Cerebellar cortex (tissue), 1 donor: ENCODE measurements around the gene OCIAD2.
A peak's percentile ranks its signal among the peaks of the same experiment; 100 is the strongest.
"Not testable (repeated sequence)": the region's sequence is repeated elsewhere in the genome, so short reads cannot be mapped to it uniquely, and the experiment has no call there.

Experiments used
- DNase-seq: peaks from one replicate; pipeline ENCODE4 v3.0.0-alpha.2; 2015; ENCODE audit warnings: low spot score

Gene OCIAD2

GRCh38 chr4:48906206-48907173 lies at the start of gene OCIAD2:
Gene OCIAD2, minus strand, starts transcription at chr4:48906774. Its CDS starts 2,225 bp downstream, at chr4:48904549.
- DNase-seq: peak; percentile 35

GRCh38 chr4:48954314-48954713 lies 47.7 kb upstream of the OCIAD2 start:
- no peak for DNase-seq

GRCh38 chr4:48949518-48950219 lies 43.1 kb upstream of the OCIAD2 start:
- DNase-seq: no peak

DNA sequence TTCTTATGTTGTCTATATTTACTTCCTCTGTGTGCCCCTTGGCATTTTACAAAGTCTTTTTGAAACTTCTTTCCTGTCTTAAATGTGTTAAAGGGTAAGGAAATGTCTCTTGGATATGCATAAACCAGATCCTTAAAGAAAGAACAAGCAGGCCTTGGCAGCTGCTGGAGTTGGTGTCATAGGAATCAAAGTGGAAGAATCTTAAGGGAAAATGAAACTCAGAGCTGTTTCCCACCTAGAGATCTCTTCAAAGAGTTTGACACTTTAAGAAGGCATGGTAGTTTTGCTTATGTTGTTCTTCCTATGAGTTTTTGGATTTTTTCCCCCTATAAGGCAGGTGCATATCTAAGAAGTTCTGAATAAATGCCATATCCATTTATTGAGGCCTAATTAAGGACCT lies 42.5 kb upstream of the OCIAD2 start:
- DNase-seq: no peak

- DNase-seq: no peak
Measured at GRCh38 chr4:48947731-48948130, 41.2 kb upstream of the OCIAD2 start.

- no peak for DNase-seq
Measured at GRCh38 chr4:48945981-48946380, 39.4 kb upstream of the OCIAD2 start.

DNA sequence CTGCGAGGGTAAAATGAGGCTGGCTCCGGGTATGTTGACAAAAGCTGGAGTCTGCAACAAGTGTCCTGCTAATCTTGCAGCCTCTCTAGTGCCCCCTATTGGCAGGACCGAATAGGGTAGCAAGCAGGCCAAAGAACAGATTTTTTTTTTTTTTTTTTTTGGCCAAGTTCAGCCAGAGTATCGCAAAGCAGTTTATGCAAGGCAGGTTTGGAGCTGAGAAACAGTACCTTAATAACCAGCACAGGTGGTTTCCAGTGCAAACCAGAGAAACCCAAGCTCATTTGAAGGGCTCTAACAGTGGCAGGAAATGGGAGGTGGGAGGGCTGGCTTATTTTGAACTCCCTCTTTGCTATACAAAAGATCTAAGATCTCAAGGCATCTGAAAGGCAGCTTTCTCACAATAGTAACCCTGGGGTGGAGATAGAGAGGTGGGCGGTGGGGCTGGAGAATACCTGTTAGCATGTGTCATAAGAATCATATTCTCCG lies 38.2 kb upstream of the OCIAD2 start:
- peak; percentile 11 for DNase-seq

DNA sequence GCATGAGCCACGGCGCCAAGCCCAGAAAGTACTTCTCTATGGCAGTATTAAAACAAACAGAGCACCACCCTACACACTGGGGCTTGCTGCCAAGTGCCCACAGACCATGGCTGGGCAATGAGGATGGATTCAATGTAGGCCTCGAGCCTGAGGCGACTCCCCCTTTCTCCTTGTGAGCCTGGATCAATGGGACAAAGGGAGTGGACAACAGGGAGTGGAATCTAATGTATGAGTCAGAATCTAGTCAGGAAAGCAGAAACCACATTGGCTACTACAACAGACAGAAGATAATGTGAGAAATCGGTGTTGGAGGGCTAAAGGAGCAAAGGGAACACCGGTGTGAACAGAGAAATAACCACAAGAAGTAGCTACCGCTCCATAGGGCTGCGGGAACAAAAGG lies 37.7 kb upstream of the OCIAD2 start:
- DNase-seq: no peak

GRCh38 chr4:48943387-48943786 lies 36.8 kb upstream of the OCIAD2 start:
- DNase-seq: peak; percentile 16

- DNase-seq: no peak
Measured at GRCh38 chr4:48939785-48940184, 33.2 kb upstream of the OCIAD2 start.

- DNase-seq: no peak
Measured at GRCh38 chr4:48938831-48939230, 32.3 kb upstream of the OCIAD2 start.

GRCh38 chr4:48937033-48937432 lies 30.5 kb upstream of the OCIAD2 start:
- DNase-seq: no peak

- DNase-seq: no peak
Measured at GRCh38 chr4:48931459-48931858, 24.9 kb upstream of the OCIAD2 start.

DNA sequence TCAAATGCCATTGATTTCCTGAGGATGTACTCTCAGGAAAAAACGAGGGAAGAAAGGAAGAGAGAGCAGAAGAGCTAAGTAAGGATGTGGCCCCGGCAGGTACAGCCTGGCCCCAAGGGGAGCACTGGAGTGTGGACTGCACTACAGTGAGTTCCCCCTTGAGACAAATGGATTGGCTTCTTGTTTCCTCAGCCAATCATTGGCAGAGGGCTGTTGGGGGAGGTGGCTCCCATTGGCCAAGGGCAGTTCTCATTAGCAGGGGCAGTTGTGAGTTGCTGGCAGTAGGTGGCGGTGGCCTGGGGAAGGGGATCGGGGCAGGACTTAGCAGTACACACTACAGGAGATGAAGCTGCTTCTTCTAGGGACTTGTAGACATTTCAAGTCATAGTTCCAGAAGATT lies 24.1 kb upstream of the OCIAD2 start:
- DNase-seq: no peak

DNA sequence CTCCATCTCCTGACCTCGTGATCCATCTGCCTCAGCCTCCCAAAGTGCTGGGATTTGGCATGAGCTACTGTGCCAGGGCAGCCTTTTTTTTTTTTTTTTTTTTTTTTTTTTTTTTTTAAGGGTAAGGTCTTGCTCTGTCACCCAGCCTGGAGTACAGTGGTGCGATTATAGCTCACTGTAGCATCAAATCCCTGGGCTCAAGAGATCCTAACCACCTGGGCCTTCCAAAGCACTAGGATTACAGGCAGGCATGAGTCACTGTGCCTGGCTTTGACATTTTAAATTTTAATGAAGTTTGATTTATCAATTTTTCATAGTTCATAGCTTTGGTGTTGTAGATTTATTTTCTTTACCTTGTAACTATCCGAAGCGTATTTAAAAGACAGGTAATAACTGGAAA lies 17.8 kb upstream of the OCIAD2 start:
- DNase-seq: no peak

- DNase-seq: not testable (repeated sequence)
Measured at GRCh38 chr4:48923065-48923464, 16.5 kb upstream of the OCIAD2 start.

DNA sequence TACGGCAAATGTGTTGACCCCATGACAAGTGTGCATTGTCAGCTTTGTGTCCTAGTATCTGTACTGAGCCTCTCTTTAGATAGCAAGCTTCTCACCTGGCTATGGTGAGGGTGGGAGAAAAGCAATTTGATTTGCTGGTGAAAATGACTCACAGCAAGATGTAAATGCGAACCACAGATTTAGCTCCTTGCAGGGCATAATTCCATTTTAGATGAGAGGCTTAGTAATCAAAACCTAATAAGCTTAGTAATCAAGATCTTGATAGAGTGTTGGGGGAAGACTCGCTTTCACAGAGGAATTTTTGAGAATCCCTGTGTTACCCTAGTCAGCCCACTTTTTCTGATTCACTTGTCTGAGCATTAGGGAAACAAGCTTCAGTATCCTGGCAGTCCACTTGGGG lies 7.7 kb upstream of the OCIAD2 start:
- DNase-seq: no peak

DNA sequence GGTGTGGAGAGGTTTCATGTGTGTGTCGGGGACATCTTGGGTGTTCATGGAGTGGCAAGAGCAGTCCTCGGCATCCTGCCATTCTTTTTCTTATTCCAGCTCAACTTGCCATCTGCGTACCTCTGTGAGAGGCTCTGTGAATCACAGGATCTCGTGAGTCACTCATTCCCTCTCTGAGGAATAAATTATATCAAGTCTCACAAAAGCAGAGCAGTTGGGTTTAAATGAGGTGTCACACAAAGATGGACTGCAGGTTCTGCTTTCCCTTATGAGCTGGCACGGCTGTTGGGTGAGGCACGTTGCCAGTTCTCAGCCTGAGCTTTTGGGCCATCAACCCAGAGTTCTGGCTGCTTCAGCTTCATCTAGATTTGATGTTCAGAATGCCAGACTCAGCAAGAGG lies 6.8 kb upstream of the OCIAD2 start:
- peak; percentile 89 for DNase-seq

GRCh38 chr4:48912349-48912748 lies 5.8 kb upstream of the OCIAD2 start:
- no peak for DNase-seq

DNA sequence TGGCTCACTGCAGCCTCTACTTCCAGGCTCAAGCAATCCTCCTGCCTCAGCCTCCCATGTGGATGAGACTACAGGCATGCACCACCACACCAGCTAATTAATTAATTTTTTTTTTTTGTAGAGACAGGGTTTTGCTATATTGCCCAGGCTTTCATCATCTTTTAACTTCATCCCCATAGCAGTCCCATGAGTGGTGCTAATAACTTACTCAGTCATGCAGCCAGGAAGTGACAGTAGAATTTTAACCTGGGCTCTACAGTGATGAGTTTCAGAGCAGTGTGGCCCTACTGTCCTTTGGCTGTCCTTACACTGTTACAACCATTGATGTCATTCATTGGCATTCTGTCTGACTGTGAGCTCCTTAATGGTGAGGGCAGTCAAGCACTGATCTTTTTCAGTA lies 3.9 kb upstream of the OCIAD2 start:
- DNase-seq: no peak

GRCh38 chr4:48909697-48910096 lies 3.1 kb upstream of the OCIAD2 start:
- DNase-seq: no peak

DNA sequence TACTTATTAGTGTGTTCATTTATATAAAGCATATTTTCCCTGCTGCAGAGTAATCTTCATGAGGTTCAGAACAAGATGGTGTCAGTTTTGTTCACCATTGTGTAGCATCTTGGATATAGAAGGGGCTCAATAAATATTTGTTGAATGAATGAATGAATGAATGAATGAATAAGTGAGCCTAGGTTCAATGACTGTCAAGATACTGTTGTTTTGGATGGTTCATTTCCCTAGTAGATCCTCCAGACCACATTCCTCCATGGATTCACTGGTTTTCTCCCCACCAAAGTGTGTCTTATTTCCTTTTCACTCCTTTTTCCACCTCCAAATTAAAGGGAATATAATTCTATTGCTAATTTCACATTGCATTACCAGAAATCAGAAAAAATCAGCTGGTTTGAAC lies 2.1 kb upstream of the OCIAD2 start:
- no peak for DNase-seq
